A549 (cell line): ENCODE data around the gene USP15. TPM values are rescaled to one million over a fixed set of nuclear protein-coding genes. Genes with fewer than 3 reads are reported as not detected.

Experiments
- polyA plus RNA-seq, 4 experiments: library from polyadenylated mRNA; depleted of rRNA in 3 of 4; stranded (reverse); fragments of >200 nt; fragmentation: RNase III in 1 of 4; extraction: RNeasy Plus Mini Kit Qiagen cat#74134 plus additional on column Dnase treatment in 1 of 4; gene quantifications; 2 replicates in 3 of 4; 3 replicates in 1 of 4; pipeline ENCODE4 v1.2.3, GENCODE V29; 2011 to 2017
- small RNA-seq, 6 experiments: library from RNA; depleted of rRNA; stranded (forward); fragments of <200 nt; gene quantifications; one replicate each; pipeline ENCODE3, GENCODE V24; 2012

Gene USP15
- polyA plus RNA-seq, 2 of the 4 experiments (the other 2 are of a cell fraction), result 30.4 to 67.6 TPM

Small RNA genes lying within 50 kb of the gene (small RNA-seq; reads per million reads assigned to genes)
- 0 reads per million in 6 experiments for gene RF00017
- 0 reads per million in 6 experiments for gene RNU6-595P

Other genes with a start within 250 kb of the USP15 start
- 27.7 and 52.7 TPM in 2 replicates for gene MON2, start 206.4 kb downstream of the USP15 start, polyA plus RNA-seq (2011; rRNA removed)
- gene MON2, start 206.4 kb downstream of the USP15 start, polyA plus RNA-seq (2017; fragmentation: RNase III; extraction: RNeasy Plus Mini Kit Qiagen cat#74134 plus additional on column Dnase treatment), result 17.1 to 18.9 TPM (median 18.8 TPM) in 3 replicates